ENCODE measurements around the gene DAB1. TPM values are rescaled to one million over a fixed set of nuclear protein-coding genes. Genes with fewer than 3 reads are reported as not detected.

The DAB1 gene
- total RNA-seq, 6 experiments from 2014 or later: 0.76 to 1.9 (median 1.1) TPM

- ATAC-seq (peak in 1 of 4 donors; percentile 6), DNase-seq (no peak)
- Histone ChIP-seq H3K36me3 (no peaks in the 10 kb centered on the region), H3K27ac (peak overlapping the region in 2 of 3 donors; percentile 80 to 84), H3K4me3 (no peak overlapping the region), H3K9me3 (no peaks in the 10 kb centered on the region), H3K4me1 (peaks cover 0 to 37% (median 14%) of the 10 kb centered on the region in 4 donors), H3K27me3 (no peaks in the 10 kb centered on the region)
- intact Hi-C loops (cut with DNase I): no loop called here
- TF ChIP-seq CTCF (IDR thresholded peaks at IDR 0.05) (no peak), POLR2A (IDR thresholded peaks at IDR 0.05) (no peak)
These were observed 189.4 kb downstream of the DAB1 start for GRCh38 chr1:57234459-57234858.

GRCh38 chr1:57232500-57232899 lies 191.4 kb downstream of the DAB1 start:
- ATAC-seq (no peak), DNase-seq (no peak)
- intact Hi-C loops (cut with DNase I): no loop called here
- no peaks in the 10 kb centered on the region for H3K9me3 ChIP-seq
- WGBS (ENCODE audit: insufficient coverage, low coverage, low lambda C conversion rate, missing lambda C conversion rate): 79% methylated on average over 3 of the region's 3 CpGs
- H3K27me3 ChIP-seq: no peaks in the 10 kb centered on the region
- TF ChIP-seq CTCF (IDR thresholded peaks at IDR 0.05) (peak in 2 of 4 donors; percentile 20 to 27), POLR2A (IDR thresholded peaks at IDR 0.05) (no peak)
- no peaks in the 10 kb centered on the region for H3K36me3 ChIP-seq
- no peak overlapping the region for H3K4me3 ChIP-seq
- H3K4me1 ChIP-seq: peaks cover 0 to 43% (median 18%) of the 10 kb centered on the region in 4 donors
- H3K27ac ChIP-seq: peak overlapping the region in 2 of 3 donors; percentile 75 to 80

- Histone ChIP-seq H3K9me3 (no peaks in the 10 kb centered on the region), H3K27me3 (no peaks in the 10 kb centered on the region), H3K4me3 (peak overlapping the region in 2 of 3 donors; percentile 1 to 8), H3K27ac (peak overlapping the region; percentile 10 to 75 (median 67)), H3K4me1 (peaks cover 0 to 27% (median 8%) of the 10 kb centered on the region in 4 donors), H3K36me3 (no peaks in the 10 kb centered on the region)
- intact Hi-C loops (cut with DNase I): no loop called here
- TF ChIP-seq CTCF (IDR thresholded peaks at IDR 0.05): no peak
- TF ChIP-seq POLR2A (IDR thresholded peaks at IDR 0.05): no peak
- DNase-seq (no peak), ATAC-seq (peak; percentile 24 to 61 (median 46))
- WGBS (ENCODE audit: insufficient coverage, low coverage, low lambda C conversion rate, missing lambda C conversion rate): 21% methylated on average over 2 of the region's 2 CpGs
These were observed 193.9 kb downstream of the DAB1 start for GRCh38 chr1:57229998-57230397.

- intact Hi-C loops (cut with DNase I): no loop called here
- no peaks in the 10 kb centered on the region for H3K36me3 ChIP-seq
- H3K4me1 ChIP-seq: peaks cover 0 to 18% (median 4%) of the 10 kb centered on the region in 4 donors
- H3K9me3 ChIP-seq: no peaks in the 10 kb centered on the region
- H3K4me3 ChIP-seq: no peak overlapping the region
- peak overlapping the region; percentile 10 to 75 (median 67) for H3K27ac ChIP-seq
- ATAC-seq (peak in 2 of 4 donors; percentile 25 to 41), DNase-seq (no peak)
- TF ChIP-seq CTCF (IDR thresholded peaks at IDR 0.05) (no peak), POLR2A (IDR thresholded peaks at IDR 0.05) (no peak)
- WGBS (ENCODE audit: insufficient coverage, low coverage, low lambda C conversion rate, missing lambda C conversion rate): 26% methylated on average over 4 of the region's 4 CpGs
- no peaks in the 10 kb centered on the region for H3K27me3 ChIP-seq
These were observed 194.8 kb downstream of the DAB1 start for GRCh38 chr1:57229076-57229475.

GRCh38 chr1:57222801-57223200 lies 201.1 kb downstream of the DAB1 start:
- no peak for ATAC-seq
- no peaks in the 10 kb centered on the region for H3K27me3 ChIP-seq
- H3K27ac ChIP-seq: no peak overlapping the region
- no peaks in the 10 kb centered on the region for H3K4me1 ChIP-seq
- no peaks in the 10 kb centered on the region for H3K9me3 ChIP-seq
- TF ChIP-seq POLR2A (IDR thresholded peaks at IDR 0.05) (no peak), CTCF (IDR thresholded peaks at IDR 0.05) (no peak)
- intact Hi-C loops (cut with DNase I): no loop called here
- 67% methylated on average over 3 of the region's 3 CpGs for WGBS (ENCODE audit: insufficient coverage, low coverage, low lambda C conversion rate, missing lambda C conversion rate)
- no peaks in the 10 kb centered on the region for H3K36me3 ChIP-seq
- DNase-seq: no peak
- H3K4me3 ChIP-seq: no peak overlapping the region

Data from right lobe of liver (tissue), 6 donors.